Mucosa of descending colon (tissue), 3 donors: ENCODE results near the gene HEG1. TPM values are rescaled to one million over a fixed set of nuclear protein-coding genes. Genes with fewer than 3 reads are reported as not detected.

Source experiments
- ATAC-seq: fragments of 200-7000 bp; cut with Tn5 transposase; one replicate; pipeline ENCODE4 v1.9.1; 2020; ENCODE audit warnings: mild to moderate bottlenecking, moderate library complexity
- DNase-seq, 3 donors: peaks; one replicate each; pipeline ENCODE4 v3.0.0-alpha.2; 2020
- H3K36me3 ChIP-seq: fragments of 200-600 bp; one replicate; pipeline ENCODE4 v1.8.0; 2021; ENCODE audit warnings: low read depth, mild to moderate bottlenecking
- H3K4me1 ChIP-seq: fragments of 200-600 bp; one replicate; pipeline ENCODE4 v1.8.0; 2021; ENCODE audit warnings: low read depth, mild to moderate bottlenecking
- H3K4me3 ChIP-seq: fragments of 200-600 bp; one replicate; pipeline ENCODE4 v1.8.0; 2021; ENCODE audit warnings: mild to moderate bottlenecking
- H3K9me3 ChIP-seq: fragments of 200-600 bp; one replicate; pipeline ENCODE4 v1.8.0; 2021; ENCODE audit warnings: mild to moderate bottlenecking
- CTCF ChIP-seq: fragments of 200-600 bp; IDR thresholded peaks from one replicate; pipeline ENCODE4 v1.8.0; 2022; ENCODE audit warnings: antibody characterized with exemption, mild to moderate bottlenecking
- intact Hi-C, 2 donors: fragments of 100-400 bp; cut with DNase I in 1 of 2; cut with micrococcal nuclease in 1 of 2; formaldehyde crosslinking; loops; one replicate each; pipeline versions ENCODE4 v1.11.0 to v1.11.1; 2022; cut with DNase I, micrococcal nuclease
- total RNA-seq, 3 donors: library from RNA; stranded (reverse); fragmentation: NEBNext Ultra II Directional in 2 of 3; extraction: Animal tissue kit (Norgen Biotek cat#: 25700) in 2 of 3; gene quantifications; one replicate each; pipeline versions ENCODE4 v1.2.1 to v1.2.4, GENCODE V29; 2021 to 2023
- donor health status: DM: no; HTN: no; CAD: no; lungs with moderate emphysema.
- donor health status: DM: no; HTN: no; CAD: no.
- donor health status: DM: no; HTN: yes; CAD: no.

Gene HEG1
- total RNA-seq, 3 donors from 2014 or later, result 7.4 to 45.3 (median 15.0) TPM

- Histone ChIP-seq H3K4me1 (peaks cover 2% of the 10 kb centered on the region), H3K9me3 (no peaks in the 10 kb centered on the region), H3K36me3 (no peaks in the 10 kb centered on the region), H3K4me3 (no peak overlapping the region)
- ATAC-seq, result no peak
- intact Hi-C loops, result no loop called here
- TF ChIP-seq CTCF, result no peak
- no peak for DNase-seq
Measured at GRCh38 chr3:125037498-125038150, 18.2 kb downstream of the HEG1 start.

GRCh38 chr3:125035217-125035616 is 20.6 kb downstream of the HEG1 start:
- Histone ChIP-seq H3K9me3 (no peaks in the 10 kb centered on the region), H3K36me3 (no peaks in the 10 kb centered on the region), H3K4me3 (no peak overlapping the region), H3K4me1 (peaks cover 7% of the 10 kb centered on the region)
- no peak for TF ChIP-seq CTCF
- intact Hi-C loops, result no loop called here
- no peak for ATAC-seq
- DNase-seq, result no peak

- H3K9me3 ChIP-seq, result no peaks in the 10 kb centered on the region
- no peaks in the 10 kb centered on the region for H3K36me3 ChIP-seq
- no peak overlapping the region for H3K4me3 ChIP-seq
- TF ChIP-seq CTCF, result no peak
- ATAC-seq (no peak), DNase-seq (no peak)
- peaks cover 7% of the 10 kb centered on the region for H3K4me1 ChIP-seq
- intact Hi-C loops, result no loop called here
Measured at GRCh38 chr3:125033616-125034015, 22.2 kb downstream of the HEG1 start.

- ATAC-seq, result no peak
Measured at GRCh38 chr3:125033135-125033534, 22.7 kb downstream of the HEG1 start.

GRCh38 chr3:125032683-125033082 is 23.1 kb downstream of the HEG1 start:
- H3K36me3 ChIP-seq, result no peaks in the 10 kb centered on the region

More at GRCh38 chr3:125033135-125033534, 22.7 kb downstream of the HEG1 start:
- H3K36me3 ChIP-seq, result no peaks in the 10 kb centered on the region
- intact Hi-C loops, result no loop called here
- H3K9me3 ChIP-seq, result no peaks in the 10 kb centered on the region
- no peak overlapping the region for H3K4me3 ChIP-seq
- H3K4me1 ChIP-seq, result peaks cover 7% of the 10 kb centered on the region
- TF ChIP-seq CTCF, result no peak
- no peak for DNase-seq

More at GRCh38 chr3:125032683-125033082, 23.1 kb downstream of the HEG1 start:
- Histone ChIP-seq H3K4me1 (peaks cover 7% of the 10 kb centered on the region), H3K4me3 (no peak overlapping the region), H3K9me3 (no peaks in the 10 kb centered on the region)
- intact Hi-C loops, result no loop called here
- ATAC-seq, result no peak
- TF ChIP-seq CTCF, result no peak
- no peak for DNase-seq
